NOMO-1 treated with DMSO at 0.1 percent for 48 hours (cell line): Measurements from ENCODE around the gene KIAA0513.
A peak's percentile ranks its signal among the peaks of the same experiment; 100 is the strongest.

Experiments
- DNase-seq: peaks from one replicate; lab custom pipeline; 2025; ENCODE audit not compliant: unreplicated experiment; lab: John Stamatoyannopoulos, UW

Gene KIAA0513

DNA sequence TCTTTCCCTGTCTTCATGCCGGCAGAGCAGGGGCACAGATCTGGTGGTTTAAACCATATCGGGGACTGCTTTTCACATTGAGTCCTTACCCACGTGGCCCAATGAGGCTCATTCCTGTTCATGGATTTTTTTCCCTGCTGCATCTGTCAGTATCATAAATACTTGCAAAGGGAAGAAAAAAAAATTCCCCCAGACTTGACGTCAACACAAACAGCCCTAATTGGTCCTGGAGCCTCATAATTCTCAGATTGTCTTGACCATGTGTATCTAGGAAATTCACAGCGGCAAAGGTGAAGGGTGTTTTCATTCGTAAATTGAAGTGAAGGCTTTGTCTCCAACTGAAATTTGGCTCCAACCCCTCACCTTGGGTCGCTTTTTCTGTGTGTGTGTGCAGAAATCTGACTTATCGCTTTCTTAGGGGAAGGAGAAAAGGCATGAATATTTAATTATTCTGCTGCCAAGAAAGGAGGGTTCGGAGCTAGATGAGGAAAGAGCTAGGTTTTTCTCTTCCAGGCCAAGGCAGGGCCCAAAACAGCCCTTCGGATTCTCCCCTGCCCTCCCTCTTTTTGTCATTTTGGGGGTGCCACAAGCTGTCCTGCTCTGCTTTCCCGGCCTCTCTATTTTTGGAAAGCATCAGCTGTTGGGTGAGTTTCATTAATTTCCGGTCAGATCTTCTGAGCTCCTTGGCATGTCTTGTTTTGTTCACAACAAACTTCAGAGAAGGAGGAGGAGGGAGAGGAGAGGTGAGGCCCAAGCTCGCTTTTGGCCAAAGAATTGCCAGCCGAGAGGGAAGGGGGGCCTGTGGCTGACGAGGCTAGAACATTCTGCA is 102.5 kb downstream of the KIAA0513 start:
- DNase-seq: no peak

DNA sequence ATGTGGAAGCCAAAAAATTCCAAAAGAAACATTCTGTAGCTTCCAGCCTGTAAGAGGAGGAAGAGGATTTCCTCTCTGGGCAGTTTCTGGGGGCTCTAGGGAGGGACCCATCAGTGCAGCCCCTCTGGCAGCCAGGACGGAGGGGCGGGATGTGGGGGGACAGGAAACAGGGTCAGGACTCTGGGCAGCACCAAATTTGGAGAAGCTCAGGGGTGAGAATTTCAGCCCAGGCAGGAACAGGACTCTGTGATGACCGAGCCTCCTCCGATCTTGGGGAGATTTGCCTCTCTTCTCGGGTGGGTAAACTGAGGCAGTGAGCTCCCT is 103.1 kb downstream of the KIAA0513 start:
- DNase-seq: no peak

DNA sequence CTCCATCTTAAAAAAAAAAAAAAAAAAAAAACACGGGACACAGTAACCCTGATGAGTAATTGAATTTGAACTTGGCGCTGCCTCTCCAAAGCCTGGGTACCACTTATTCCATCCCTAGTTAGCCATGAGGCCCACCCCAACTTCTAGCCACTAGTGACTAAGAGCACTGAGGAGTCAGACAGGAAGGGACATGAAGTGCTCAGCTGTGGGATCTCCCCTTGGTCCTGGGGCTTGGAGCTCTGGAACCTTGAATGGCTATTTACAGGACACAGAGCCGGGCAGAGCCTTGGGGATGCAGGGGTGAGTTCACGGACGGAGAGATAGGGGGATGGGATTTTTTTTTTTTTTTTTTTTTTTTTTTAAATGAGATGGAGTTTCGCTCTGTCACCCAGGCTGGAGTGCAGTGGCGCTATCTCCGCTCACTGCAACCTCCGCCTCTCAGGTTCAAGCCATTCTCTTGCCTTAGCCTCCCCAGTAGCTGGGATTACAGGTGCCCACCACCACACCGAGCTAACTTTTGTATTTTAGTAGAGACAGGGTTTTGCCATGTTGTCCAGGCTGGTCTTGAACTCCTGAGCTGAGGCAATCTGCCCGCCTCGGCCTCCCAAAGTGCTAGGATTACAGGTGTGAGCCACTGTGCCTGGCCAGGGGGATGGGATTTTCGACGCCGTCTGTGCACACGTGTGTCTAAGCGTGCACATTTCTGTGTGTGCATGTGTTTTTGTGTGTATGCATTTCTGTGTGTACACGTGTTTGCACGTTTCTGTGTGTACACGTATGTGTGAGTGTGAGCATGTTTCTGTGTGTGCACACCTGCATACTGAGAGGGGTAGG is 105.1 kb downstream of the KIAA0513 start:
- DNase-seq: no peak

DNA sequence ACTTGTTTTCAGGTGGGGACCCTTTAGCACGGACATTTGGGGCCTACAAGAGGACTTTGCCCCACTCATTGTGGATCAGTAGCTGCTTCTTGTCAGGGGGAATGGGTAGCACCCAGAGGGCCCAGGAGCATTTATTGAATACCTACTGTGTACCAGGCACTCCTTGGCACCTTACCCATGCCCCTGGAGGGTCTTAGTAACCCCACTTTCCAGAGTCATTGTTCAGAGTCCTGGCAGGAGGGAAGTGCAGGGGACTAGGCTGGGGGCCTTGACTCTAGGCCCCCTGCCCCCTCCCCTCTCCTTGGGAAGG is 105.7 kb downstream of the KIAA0513 start:
- no peak for DNase-seq

DNA sequence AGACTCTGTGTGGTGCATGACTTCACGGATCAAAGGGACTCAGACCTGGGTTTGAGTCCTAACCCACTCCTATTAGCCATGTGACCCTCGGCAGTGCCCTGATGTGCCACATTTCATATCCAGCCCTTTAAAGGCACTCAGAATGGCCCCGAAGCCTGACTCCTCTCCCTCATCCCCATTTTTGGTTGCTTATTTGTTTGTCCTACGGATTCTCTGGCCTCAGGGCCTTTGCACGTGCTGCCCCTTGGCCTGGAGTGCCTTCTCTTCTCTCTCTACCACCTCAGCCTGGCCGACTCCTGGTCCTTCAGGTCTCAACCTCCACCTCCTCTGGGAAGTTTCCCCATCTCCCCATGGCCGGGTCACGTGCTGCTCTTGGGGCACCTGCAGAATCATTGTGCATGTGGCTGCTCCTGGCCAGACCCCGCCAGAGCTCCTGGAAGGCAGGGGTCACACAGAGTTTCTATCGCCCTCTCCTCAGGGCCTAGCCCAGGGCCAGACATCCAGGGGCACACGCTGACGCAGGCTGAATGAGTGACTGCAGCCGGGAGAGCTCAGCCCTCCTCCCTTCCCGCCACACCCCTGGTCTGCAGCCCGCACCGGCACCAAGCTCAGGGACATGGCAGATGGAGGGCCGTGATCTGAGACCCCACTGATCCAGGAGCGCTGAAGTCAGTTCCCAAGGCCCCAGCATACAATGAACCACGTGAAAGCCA is 106.6 kb downstream of the KIAA0513 start:
- DNase-seq: no peak

DNA sequence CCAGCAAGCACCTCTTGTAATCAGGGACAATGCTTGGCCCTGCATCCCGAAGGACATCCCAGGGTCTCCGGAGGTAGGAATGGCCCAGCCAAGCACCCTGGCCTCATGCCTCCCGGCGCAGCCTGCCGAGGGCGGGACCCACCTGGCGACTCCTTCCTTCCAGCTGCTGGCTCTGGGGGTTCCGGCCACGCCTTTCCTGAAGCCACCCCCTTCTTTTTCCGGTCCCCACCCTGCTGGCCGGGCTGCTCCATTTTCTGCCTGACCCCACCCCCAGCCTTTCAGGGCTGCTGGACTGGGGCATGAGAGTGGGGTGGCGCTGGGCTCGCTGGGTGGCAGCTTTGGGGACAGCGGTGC is 107.2 kb downstream of the KIAA0513 start:
- no peak for DNase-seq

DNA sequence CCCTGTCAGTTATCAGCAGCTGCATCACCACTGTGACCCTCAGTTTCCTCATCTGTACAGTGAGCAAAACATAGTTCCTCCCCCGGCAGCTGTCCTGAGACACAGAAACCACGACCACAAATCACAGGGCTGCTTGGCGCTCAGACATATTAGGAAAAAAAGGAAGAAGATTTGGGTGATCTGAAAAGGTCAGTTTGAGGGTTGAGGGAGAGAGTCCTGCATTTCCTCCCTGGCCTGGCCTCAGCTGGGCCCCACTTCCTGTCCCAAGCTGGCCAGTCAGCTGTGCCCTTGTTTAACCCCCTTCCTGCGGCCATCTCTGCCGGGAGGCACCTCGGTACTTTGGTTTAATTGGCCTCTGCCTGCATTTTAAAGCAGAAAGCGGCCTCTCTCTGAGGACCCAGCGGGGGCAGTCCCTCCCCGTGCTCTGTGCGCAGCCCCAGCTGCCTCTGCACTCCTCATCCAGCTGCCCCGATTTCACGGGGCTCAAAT is 108.7 kb downstream of the KIAA0513 start:
- peak; percentile 83 for DNase-seq

DNA sequence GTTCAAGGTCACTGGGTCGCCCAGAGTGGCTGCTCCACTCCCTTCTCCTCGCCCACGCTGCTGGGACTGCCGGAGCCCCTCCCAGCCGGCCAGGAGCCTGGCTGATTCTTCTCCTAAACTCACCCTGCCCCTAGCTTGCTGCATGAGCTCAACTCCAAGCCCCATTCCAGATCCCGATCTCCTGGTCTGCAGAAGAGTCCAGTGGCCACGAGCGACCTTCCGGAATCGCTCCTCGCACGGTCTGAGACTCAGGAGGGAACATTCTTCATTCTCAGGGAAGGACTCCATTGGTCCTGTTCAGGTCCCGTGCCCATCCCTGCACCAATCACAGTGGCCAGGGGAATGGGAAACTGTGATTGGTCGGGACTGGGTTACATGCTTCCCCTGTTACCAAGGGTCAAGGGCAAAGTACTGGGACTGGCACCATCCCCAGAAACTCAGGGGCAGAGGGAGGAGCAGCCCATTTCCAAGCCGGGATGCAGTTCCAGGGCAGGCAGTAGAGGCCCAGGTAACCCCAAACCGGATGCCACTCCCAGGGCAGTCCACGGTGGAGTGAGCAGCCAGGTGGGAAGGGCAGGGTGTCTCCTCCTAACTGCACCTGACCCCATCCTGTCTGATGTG is 109.2 kb downstream of the KIAA0513 start:
- DNase-seq: peak; percentile 85

DNA sequence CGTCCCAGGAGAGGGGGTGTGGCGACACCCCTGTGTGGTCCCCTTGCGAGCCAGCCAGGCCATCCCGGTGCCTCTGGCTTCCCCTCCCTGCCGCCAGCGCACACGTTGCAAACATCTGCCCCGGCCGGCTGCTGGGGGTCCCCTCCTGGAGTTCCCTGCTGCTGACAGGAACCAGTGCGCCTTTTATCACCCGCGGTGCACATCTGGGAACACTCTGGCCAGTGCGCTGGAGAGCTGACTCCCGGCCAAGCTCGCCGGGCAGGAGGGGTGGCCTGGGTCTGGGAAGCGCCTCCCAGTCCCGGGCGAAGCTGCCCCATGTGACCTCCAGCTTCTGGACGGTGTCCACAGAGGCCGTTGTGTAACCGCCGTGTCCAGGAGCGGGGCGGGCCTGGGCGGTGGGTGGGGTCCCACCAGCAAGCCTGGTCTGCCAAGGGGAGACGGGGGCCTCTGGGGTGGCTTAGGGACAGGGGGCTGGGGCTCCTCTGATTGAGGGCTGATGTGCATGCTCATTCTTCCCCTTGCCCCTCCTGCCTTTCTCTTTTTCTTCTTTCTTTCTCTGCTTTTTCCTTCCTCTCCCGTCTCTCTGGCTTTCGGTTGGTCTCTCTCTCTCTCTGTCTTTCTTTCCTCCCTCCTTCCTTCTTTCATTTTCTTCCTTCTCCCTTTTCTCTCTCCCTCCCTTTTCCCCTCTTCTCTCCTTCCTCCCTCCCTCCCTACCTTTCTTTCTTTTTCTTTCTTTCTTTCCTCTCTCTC is 109.9 kb downstream of the KIAA0513 start:
- DNase-seq: no peak

DNA sequence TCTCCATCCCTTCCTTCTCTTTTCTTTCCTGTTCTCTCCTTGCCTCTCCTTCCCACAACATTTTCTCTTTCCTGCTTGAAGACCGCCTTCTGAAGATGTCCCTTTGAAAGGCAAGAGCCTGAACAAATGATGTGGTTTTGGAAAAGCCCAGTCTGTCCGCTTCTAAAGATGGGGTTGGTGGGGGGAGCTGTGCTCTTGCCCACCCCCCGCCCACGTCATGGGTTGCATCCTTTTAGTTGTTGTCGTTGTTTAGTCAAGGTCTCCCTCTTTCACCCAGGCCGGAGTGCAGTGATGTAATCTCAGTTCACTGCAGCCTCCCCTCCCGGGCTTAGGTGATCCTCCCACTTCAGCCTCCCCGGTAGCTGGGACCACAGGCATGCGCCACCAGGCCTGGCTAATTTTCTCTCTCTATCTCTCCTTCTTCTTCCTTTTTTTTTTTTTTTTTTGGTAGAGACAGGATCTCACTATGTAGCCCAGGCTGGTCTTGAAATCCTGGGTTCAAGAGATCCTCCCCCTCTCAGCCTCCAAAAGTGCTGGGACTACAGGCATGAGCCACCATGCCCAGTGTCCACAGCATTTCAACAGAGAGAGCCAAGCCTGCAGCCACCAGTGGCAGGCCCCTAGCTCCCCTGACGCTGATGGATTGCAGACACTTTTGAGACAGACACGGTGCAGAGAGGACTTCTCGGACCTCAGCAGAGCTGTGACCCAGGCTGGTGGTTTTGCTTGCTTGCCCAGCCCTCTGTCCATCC is 110.7 kb downstream of the KIAA0513 start:
- no peak for DNase-seq

DNA sequence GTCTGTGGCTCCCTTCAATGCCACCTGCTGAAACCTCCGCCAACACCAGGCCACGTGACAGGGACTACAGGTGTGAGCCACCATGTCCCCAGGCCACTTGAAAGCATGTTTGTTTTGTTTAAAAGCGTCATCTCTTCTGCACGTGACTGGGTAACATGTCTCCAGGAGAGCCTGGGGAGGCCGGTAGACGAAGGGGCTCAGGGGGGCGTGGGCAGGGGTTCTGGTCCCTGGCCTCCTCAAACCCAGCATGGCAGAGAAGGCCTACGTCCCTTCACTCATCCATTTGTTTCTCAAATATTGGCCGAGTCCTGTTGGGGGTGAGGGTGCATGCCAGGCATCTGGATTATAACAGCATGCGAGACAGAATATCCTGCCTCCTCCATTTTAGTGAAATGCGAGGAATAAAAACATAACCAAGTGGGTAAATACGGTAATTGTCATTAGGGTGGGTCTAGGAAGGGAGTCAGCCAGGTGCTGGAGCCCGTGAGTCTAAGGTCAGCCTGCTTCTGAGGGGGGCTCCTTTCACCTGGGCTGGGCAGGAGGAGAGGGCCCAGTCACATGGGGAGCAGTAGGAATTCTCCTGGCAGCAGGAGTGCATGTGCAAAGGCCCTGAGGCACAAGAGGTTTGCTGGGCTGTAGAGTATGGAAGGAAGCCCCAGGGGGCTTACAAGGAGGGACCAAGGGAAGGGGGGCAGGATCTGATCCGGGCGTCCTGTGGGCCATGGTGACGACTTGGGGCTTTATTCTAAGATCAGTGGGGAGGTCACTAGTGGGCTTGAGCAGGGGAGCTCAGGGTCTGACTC is 111.4 kb downstream of the KIAA0513 start:
- no peak for DNase-seq

DNA sequence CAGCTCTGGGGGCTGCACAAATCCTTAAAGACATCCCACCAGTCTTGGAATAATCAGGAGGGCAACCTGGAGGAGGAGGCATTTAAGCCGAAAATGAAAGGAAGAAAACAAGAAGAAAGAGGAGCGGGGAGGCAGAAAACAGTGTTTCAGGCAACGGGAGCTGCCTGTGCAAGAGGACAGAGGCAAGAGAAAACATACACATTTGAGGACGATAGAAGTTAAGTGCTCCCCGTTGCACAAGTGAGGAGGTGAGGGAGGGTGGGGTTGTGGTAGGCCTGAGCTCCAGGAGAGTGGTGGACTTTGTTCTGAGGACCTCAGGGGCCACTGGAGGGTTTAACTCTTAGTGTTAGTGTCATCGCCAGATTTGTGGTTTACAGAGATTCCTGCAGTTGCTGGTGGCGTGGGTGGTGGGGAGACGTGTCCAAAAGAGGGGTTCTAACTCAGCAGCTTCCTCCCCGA is 112.3 kb downstream of the KIAA0513 start:
- no peak for DNase-seq

DNA sequence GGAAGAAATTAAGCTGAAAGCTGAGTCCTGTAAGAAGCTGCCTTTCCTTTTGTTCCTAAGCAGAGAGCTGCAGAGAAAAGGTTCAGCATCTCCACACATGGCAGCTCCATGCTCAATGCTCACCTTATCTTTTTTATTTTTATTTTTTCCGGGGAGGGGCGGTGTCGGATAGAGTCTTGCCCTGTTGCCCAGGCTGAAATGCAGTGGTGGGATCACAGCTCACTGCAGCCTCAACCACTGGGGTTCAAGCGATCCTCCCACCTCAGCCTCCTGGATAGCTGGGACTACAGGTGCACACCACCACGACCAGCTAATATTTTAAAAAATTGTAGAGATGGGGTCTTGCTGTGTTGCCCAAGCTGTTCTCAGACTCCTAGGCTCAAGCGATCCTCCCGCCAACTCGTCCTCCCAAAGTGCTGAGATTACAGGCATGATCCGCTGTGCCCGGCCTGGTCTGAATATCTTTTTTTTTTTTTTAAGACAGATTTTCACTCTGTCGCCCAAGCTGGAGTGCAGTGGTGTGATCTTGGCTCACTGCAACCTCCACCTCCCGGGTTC is 112.9 kb downstream of the KIAA0513 start:
- no peak for DNase-seq

DNA sequence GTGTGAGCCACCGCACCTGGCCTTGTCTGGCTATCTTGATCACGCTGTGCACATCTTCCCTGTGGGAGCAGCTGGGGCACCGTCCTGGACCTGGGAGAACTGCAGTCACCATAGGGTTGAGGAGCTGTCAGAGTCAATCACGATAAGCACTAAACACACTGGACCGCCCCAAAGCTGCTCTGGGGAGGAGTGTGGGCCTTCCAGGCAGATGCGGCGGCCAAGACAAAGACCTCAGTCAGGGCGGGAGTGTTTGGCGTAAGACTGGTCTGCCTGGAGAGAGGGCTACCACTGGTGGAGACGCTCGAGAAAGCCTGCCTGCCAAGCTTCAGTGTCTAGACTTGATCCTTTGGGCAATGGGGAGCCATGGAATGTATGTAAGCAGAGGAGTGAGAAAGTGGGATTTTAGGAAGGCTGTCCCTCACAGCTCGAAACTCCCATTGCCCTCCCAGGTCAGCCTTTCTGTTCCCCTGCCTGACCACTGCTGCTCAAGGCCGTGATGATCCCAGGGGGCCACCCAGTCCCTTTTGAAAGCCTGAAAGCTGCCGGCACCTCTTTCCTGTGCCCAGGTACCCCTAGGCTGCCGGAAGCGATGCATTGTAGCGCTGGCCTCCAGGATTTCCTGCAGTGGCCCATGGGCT is 114.0 kb downstream of the KIAA0513 start:
- no peak for DNase-seq

DNA sequence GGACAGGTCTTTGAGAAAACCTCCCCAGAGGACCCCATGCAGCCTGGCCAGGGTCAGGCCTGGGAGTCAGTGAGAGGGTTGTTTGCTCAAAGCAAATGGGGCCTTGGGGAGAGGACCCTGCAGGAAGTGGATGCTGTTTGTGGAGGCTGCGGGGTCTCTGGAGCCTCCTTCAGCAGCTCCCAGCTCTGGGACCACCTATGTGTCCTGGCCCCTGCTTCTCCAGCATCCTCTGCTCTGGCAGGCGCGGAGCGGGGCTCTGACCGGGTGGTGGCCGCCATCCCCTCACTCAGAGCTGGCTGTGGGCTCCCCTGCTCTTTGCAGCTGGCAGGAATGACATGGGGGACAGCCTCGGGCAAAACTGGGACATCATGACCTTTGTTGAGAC is 114.5 kb downstream of the KIAA0513 start:
- DNase-seq: no peak

DNA sequence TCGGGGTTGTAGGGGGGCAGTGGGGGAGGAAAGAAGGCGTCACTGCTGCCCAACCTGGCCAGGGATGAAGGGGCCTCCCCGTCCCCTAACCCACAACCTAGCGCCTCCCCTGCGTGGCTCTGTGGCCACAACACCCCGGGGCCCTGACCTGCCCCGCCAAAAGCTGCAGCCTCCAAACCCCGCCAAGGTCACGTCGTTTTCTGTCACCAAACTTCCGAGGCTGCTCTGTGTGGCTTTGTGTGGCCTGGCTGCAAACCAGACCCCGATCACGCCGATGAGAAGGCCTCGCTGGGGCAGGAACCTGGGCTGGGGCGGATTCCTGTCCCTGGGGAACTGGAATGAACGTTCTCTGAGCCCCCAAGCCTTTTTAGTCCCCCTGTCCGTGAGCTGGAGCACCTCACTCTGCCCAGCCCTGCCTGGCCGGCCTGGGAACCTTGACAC is 115.2 kb downstream of the KIAA0513 start:
- no peak for DNase-seq
